Measurements from ENCODE around the gene CDC20B.
A peak's percentile ranks its signal among the peaks of the same experiment; 100 is the strongest.
"Not testable (repeated sequence)": the region's sequence is repeated elsewhere in the genome, so short reads cannot be mapped to it uniquely, and the experiment has no call there.

The CDC20B gene

DNA sequence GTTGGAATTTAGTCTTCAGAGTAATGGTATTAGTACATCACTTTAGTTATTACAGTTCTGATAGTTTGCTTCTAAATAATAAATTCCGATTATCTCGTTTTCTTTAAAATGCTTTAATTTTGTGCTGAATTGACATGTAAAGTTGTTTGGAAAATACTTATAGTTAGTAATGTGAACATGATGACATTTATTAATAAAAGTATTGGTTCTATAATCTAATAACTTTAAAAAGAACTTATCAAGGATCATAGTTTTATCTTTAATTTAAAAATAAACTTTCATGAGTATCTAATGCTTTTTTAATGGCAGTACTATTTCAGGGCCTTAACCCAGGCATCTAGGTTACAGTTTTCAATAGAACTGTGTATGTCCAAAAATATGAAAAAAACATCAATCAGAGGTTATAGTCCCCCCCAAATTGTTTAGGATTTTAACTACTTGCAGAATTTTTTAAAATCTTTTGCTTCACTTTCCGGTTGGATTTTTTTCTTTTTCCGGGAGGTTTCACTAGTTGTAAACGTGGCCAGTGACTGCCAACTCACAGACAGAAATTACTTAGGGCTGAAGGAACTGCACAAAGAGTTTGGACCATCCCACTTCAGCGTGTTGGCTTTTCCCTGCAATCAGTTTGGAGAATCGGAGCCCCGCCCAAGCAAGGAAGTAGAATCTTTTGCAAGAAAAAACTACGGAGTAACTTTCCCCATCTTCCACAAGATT, 12.3 kb downstream of the CDC20B start:
- DNase-seq (ENCODE audit: low read depth in 2 of 2), result no peak

GRCh38 chr5:55159763-55160492, 13.0 kb downstream of the CDC20B start, which contains the start of gene GPX8:
Gene GPX8, plus strand, starts transcription at chr5:55160171. Its CDS starts 22 bp downstream, at chr5:55160193.
- no peak for DNase-seq (ENCODE audit: low read depth in 2 of 2)

- DNase-seq (ENCODE audit: low read depth in 2 of 2), result no peak
Observed at GRCh38 chr5:55154873-55155272, 18.1 kb downstream of the CDC20B start.

DNA sequence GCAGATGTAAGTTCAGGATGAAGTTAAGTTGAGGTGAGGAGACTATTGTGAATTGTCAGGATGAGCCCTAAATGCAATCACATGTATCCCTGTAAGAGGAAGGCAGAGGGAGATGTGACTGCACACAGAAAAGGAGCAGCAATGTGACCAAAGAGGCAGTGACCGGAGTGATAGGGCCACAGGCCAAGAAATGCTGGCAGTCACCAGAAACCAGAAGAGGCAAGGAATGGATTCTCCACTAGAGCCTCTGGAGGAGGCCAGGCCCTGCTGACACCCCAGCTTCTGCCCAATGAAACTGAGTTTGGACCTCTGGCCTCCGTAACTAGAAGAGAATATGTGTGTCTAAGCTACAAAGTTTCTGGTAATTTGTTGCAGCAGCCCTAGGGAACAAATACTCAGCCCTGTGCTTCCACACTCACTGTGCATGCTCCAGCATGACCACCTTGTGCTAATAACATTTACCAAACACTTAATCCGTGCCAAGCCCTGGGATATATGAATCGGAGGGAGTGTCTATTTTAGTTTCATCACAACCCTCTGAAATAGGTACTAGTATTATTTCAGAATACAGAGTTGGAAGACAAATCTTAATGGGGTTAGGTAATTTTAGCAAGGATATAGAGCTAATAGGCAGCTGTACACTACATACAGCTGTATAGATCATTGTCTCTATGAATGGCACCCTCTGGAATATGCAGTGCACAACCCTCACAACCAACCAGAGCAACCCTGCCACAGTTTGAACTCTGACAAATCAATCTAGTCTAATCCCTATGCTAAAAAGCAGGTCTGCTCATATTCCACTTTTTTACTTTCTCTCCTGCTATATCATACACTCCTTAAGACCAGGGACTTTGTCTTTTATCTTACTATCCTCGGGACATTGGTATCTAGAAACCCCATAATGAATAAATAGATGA, 20.8 kb downstream of the CDC20B start:
- DNase-seq (ENCODE audit: low read depth in 2 of 2), result no peak

GRCh38 chr5:55149308-55149795, 23.6 kb downstream of the CDC20B start:
- no peak for DNase-seq (ENCODE audit: low read depth in 2 of 2)

DNA sequence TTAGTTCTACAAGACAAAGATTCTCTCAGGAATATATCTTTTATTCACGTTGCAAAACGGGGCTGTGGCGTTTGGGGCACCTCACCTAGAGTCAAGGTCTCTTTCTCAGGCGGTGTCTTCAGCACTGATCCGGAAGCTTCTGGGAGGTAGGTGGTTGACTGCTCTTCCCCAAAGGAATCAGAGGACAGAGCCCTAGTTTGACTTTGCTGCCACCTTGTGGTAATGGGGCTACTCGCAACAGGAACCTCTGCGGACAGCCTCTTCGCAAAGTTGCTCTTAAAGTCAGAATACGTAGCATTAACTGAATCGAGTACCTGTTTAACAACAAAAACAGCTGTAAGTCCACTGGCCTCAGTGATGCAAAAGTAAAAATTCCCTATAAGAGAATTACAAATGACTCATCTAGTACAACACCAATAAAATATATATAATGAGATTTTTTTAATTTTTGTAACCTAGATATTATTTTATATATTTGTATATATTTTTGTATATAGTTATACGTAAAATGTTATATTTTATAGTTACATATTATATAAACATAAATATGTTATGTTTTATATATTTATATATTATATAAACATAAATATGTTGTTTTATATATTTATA, 26.3 kb downstream of the CDC20B start:
- DNase-seq (ENCODE audit: low read depth in 2 of 2), result peak; percentile 64

- DNase-seq (ENCODE audit: low read depth in 2 of 2), result no peak
Observed at GRCh38 chr5:55146080-55146479, 26.9 kb downstream of the CDC20B start.

DNA sequence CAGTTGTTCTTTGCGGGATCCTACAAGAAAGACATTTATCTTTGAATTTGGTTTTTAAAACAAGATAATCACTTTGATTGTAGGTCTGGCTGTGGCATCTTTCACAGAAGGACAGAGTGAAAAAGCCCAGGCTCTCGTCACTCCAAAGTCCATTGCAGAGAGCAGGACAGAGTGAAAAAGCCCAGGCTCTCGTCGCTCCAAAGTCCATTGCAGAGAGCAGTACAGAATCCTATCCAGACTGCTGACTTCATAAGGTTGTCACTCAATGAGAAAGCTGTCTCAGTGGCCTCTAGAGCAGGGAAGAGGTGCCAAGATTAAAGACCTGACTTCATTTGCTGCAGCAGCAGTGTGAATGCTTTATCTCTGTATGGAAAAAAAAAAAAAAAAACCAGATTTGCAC, 29.4 kb downstream of the CDC20B start:
- no peak for DNase-seq (ENCODE audit: low read depth in 2 of 2)

DNA sequence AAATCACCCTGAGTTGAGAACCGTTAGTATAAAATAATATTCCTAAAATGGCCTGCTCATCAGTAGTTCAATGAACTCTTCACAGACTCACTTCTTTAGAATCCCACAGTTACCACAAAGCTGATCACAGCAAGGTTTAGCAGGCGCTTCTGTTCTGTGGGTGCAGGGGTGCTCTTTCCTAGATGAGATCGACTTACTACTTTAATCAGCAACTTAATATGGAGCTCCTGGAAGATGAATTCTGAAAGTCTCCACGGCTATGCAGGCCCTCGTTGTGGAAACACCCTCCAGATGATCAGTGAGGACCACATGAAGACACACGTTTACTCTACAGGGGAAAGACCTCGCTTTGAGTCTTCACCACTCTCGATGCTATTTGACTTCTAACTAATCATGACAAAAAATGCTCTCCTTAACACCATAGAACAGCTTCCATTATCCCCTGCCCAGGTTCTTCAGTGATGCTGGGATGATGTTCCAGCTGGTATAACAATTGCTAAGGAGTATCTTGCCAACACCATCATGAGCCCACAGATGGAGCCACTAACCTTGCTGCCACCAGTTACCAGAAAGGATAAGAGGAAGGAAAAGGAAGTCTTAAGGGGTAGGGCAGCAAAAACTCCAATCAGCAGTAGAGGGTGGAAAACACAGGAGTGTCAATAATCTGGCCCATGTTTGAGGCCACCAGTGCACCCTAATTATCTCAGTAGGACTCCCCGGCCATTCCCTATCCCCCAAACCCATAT, 30.9 kb downstream of the CDC20B start:
- DNase-seq (ENCODE audit: low read depth in 2 of 2), result no peak

- no peak for DNase-seq (ENCODE audit: low read depth in 2 of 2)
Observed at GRCh38 chr5:55140908-55141665, 31.9 kb downstream of the CDC20B start.

DNA sequence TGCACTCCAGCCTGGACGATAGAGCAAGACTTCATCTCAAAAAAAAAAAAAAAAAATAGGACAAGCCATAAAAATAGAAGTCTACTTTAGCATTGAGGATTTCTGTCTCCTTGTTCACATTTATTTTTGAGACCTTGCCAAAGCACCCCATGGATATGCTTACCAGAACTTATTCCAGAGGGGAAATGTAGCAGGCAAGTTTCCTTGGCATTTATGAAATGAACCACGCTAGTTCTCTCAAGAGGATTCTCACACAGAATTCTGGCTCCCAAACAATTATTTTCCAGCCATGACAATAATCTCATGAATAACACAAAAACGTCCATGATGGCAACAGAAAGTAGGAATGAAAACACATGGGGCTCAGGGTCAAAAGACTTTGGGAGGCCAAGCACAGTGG, 36.5 kb downstream of the CDC20B start:
- no peak for DNase-seq (ENCODE audit: low read depth in 2 of 2)

GRCh38 chr5:55134053-55134722, 38.8 kb downstream of the CDC20B start:
- DNase-seq (ENCODE audit: low read depth in 2 of 2), result no peak

- DNase-seq (ENCODE audit: low read depth in 2 of 2), result no peak
Observed at GRCh38 chr5:55123365-55123764, 49.6 kb downstream of the CDC20B start.

DNA sequence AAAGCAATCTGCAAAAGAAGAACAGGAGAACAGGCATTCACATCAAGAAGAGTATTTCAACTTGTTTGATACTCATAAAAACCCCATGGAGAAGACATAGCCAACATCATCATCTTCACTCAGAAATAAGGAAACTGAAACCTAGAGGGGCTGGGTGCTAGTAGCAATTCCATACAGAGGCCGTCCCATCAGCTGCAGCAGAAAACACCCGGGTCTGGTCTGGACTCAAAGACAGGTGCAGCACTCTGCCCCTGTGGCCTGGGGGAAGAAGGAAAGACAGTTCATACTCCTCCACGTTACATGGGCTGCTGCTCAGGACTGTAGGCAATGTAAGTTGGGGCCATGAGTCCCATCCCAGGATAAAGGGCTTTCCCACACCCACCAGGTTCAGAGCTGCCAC, 58.9 kb downstream of the CDC20B start:
- DNase-seq (ENCODE audit: low read depth in 2 of 2), result no peak

DNA sequence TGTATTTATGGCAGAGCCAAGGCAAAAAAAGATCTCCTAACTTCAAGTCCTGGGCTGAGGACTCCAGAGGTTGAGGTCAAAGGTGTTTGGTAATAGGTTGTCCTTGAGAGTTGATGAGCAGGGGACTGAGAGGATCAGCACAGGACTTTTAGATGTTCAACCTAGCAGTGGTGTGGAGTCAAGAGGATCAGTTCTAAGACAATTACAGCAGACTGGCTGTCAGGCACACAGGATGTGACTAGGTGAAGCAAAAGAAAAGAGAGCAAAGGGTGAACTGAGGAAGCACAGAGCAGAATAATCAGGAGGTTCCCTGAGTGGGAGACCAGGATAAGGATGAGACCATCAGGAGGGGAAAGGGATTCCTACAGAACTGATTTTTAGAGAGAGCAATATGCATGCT, 59.6 kb downstream of the CDC20B start:
- no peak for DNase-seq (ENCODE audit: low read depth in 2 of 2)

GRCh38 chr5:55110217-55110616, 62.8 kb downstream of the CDC20B start:
- no peak for DNase-seq (ENCODE audit: low read depth in 2 of 2)

DNA sequence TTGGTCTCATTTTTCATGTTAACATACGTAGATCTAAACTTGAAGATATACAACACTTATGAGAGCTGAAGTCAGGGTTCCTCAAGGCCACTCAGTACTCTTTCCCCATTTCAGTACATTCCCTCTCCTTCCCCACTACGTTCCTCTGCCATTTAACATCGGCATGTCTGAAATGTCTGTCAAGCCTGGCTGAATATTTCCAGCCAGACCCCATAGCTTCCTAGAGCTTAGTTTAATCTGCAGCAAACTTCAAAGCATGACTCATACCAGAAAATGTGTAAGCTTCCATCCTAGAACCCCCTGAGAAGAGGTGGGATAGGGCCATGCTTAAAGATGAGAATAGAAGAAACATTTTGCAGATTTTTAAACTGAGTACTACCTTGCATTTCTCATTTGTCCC, 64.3 kb downstream of the CDC20B start:
- DNase-seq (ENCODE audit: low read depth in 2 of 2), result no peak

DNA sequence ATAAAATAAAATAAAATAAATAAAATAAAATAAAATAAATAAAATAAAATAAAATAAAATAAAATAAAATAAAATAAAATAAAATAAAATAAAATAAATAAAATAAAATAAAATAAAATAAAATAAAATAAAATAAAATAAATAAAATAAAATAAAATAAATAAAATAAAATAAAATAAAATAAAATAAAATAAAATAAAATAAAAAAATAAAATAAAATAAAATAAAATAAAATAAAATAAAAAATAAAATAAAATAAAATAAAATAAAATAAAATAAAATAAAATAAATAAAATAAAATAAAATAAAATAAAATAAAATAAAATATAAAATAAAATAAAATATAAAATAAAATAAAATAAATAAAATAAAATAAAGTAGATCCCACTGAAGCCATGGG, 67.0 kb downstream of the CDC20B start:
- not testable (repeated sequence) for DNase-seq (ENCODE audit: low read depth in 2 of 2)

GRCh38 chr5:55104946-55105701, 67.9 kb downstream of the CDC20B start:
- DNase-seq (ENCODE audit: low read depth in 2 of 2), result no peak

Data from activated CD8-positive, alpha-beta memory T cell treated with anti-CD3 and anti-CD28 coated beads for 4 hours (primary cell).